ENCODE results near the gene ELL2. TPM values are rescaled to one million over a fixed set of nuclear protein-coding genes. Genes with fewer than 3 reads are reported as not detected.

ELL2 gene
- total and polyA plus RNA-seq, 2 of the 13 experiments (the other 11 are each of a cell fraction or from before 2014, with no cell fraction given) = 78.9 to 97.1 TPM

DNA sequence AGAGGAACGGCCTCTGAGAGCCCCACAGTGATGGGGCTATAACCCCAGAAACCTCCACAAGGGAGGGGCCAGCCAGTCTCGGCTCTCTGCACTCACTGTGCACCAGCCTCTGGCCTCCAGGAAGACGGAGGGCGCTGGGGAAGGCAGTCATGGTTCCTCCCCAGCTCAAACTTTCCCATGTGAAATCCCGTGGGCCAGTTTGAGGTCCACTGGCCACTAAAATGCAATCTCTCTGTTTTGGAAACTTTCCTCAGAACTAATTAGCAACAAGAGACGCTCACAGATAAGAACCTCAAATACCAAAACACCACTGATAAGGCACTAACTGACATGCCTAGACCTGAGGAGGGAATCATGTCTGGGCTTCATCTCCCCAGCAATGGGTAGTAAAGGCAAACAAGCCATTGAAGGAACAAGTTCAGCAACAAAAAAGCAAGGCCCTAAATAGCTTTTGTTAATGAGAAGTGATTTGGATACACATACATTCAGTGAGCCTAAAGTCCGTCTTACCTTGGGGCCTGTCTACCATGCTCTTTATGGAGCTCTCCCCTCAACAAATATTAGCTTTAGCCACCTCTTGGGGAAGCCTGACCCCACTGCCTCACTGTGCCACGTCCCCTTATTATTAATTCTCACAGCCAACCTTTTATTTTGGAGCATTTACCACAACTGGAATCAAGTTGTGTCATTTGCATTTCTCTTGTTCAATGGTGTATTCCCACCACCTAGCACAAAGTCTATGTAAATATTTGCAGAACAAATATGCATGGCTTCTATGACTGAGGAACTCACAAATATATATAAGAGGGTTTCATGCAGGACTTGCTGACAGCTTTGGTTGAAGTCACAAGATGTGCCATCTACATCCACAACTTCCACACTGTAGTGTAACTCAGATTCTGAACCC lies 83.0 kb downstream of the ELL2 start (continued):
- no peak for TF ChIP-seq TEF (CRISPR knock-in tag; IDR thresholded peaks at IDR 0.05)
- TF ChIP-seq HNF4G (IDR thresholded peaks at IDR 0.05; ENCODE audit: borderline replicate concordance, low read depth, low read length) = peak; percentile 67
- TF ChIP-seq HNF4G (CRISPR knock-in tag; IDR thresholded peaks at IDR 0.05; ENCODE audit: borderline replicate concordance, low read depth) = no peak
- TF ChIP-seq MEIS2 (CRISPR knock-in tag; IDR thresholded peaks at IDR 0.05) = 0 out of 2 replicates have a peak, but pooled peaks have one; percentile 18
- TF ChIP-seq, protein P1, sequence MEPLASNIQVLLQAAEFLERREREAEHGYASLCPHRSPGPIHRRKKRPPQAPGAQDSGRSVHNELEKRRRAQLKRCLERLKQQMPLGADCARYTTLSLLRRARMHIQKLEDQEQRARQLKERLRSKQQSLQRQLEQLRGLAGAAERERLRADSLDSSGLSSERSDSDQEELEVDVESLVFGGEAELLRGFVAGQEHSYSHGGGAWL (CRISPR knock-in tag; IDR thresholded peaks at IDR 0.05) = no peak; the same call in 1 of the 2 replicates
- TF ChIP-seq SPEN (CRISPR knock-in tag; IDR thresholded peaks at IDR 0.05; ENCODE audit: low read depth) = peak; percentile 26; the same call in 1 of the 2 replicates
- peak; percentile 72 for TF ChIP-seq POGZ (CRISPR knock-in tag; IDR thresholded peaks at IDR 0.05)
- peak; percentile 77 for TF ChIP-seq MEF2D (CRISPR knock-in tag; IDR thresholded peaks at IDR 0.05)
- no peak for TF ChIP-seq ZNF749 (CRISPR knock-in tag; IDR thresholded peaks at IDR 0.05; ENCODE audit: borderline replicate concordance)
- TF ChIP-seq ZNF646 (CRISPR knock-in tag; IDR thresholded peaks at IDR 0.05) = peak; percentile 76
- peak; percentile 83; the same call in 1 of the 2 replicates for TF ChIP-seq NCOR1 (IDR thresholded peaks at IDR 0.05; ENCODE audit: borderline replicate concordance, low read length)
- TF ChIP-seq ZFX (CRISPR knock-in tag; IDR thresholded peaks at IDR 0.05; ENCODE audit: low read depth) = peak; percentile 52
- no peak for TF ChIP-seq NONO (IDR thresholded peaks at IDR 0.05)
- TF ChIP-seq NONO (CRISPR knock-in tag; conservative IDR thresholded peaks at IDR 0.05) = peak; percentile 3; the same call in 1 of the 2 replicates
- TF ChIP-seq, protein P2, sequence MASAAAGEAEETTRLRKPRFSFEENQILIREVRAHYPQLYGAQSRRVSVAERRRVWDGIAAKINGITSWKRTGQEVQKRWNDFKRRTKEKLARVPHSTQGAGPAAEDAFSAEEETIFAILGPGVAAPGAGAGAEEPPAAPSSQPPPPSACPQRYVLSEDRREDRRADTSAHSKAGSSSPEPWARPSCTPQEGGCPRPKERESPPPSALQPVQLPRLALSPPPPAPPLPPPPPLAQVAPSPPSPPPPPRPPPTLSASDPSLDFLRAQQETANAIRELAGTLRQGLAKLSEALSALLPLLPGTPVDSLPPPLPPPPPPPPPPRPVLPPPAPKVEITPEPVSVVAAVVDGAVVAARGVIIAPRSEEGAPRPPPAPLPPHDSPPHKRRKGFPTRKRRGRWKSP (CRISPR knock-in tag; IDR thresholded peaks at IDR 0.05) = peak; percentile 50; the same call in 1 of the 2 replicates
- TF ChIP-seq, protein P3, sequence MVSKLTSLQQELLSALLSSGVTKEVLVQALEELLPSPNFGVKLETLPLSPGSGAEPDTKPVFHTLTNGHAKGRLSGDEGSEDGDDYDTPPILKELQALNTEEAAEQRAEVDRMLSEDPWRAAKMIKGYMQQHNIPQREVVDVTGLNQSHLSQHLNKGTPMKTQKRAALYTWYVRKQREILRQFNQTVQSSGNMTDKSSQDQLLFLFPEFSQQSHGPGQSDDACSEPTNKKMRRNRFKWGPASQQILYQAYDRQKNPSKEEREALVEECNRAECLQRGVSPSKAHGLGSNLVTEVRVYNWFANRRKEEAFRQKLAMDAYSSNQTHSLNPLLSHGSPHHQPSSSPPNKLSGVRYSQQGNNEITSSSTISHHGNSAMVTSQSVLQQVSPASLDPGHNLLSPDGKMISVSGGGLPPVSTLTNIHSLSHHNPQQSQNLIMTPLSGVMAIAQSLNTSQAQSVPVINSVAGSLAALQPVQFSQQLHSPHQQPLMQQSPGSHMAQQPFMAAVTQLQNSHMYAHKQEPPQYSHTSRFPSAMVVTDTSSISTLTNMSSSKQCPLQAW (CRISPR knock-in tag; IDR thresholded peaks at IDR 0.05) = no peak; the same call in 1 of the 2 replicates

Measured in HepG2 (cell line).